HUES6 (cell line): ENCODE measurements around the gene ERC2.

Source experiments
- H3K27ac ChIP-seq: 2 replicates; pipeline ENCODE4 v1.7.0; 2013; ENCODE audit warnings: low read depth, mild to moderate bottlenecking, low read length, inconsistent platforms
- H3K27me3 ChIP-seq: 2 replicates; pipeline ENCODE4 v1.6.1; 2013; ENCODE audit warnings: low read length; ENCODE audit not compliant: control insufficient read depth, insufficient read depth
- H3K36me3 ChIP-seq: 2 replicates; pipeline ENCODE4 v1.6.1; 2013; ENCODE audit warnings: low read length; ENCODE audit not compliant: control insufficient read depth, insufficient read depth
- H3K4me1 ChIP-seq: 2 replicates; pipeline ENCODE4 v1.6.1; 2013; ENCODE audit warnings: low read length; ENCODE audit not compliant: control insufficient read depth, insufficient read depth
- H3K4me3 ChIP-seq: 2 replicates; pipeline ENCODE4 v1.5.1; 2013; ENCODE audit warnings: low read depth, low read length
- H3K9ac ChIP-seq: one replicate; pipeline ENCODE4 v1.6.1; 2013; ENCODE audit warnings: mild to moderate bottlenecking, low read length
- H3K9me3 ChIP-seq: 2 replicates; pipeline ENCODE4 v1.6.1; 2013; ENCODE audit warnings: low read depth, low read length; ENCODE audit not compliant: control insufficient read depth, insufficient read depth

The ERC2 gene

DNA sequence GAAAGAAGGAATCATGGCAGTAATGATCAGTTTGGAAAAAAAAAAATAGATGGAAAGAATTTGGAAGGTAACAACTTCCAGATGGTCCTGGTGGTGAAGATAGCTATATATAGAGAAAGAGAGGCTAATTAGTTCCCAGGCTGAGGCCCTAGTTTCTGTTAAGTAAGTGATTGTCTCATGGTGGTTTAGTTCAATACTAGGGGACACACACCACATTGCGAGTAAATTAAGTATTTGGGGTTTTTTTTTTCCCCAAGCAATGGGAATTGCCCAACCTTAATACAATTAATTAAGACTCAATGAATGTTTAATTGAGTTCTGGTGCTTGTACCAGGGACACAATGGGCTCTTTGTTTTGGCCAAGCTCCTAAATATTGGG lies 837.4 kb downstream of the ERC2 start:
- Histone ChIP-seq H3K9ac (no peak overlapping the region), H3K36me3 (no peaks in the 10 kb centered on the region), H3K27ac (no peak overlapping the region), H3K4me1 (0 out of 2 replicates have a peak, but pooled peaks cover 3% of the 10 kb centered on the region), H3K27me3 (no peaks in the 10 kb centered on the region), H3K4me3 (no peak overlapping the region), H3K9me3 (no peaks in the 10 kb centered on the region)

GRCh38 chr3:55630280-55630920 lies 837.9 kb downstream of the ERC2 start:
- Histone ChIP-seq H3K27me3 (no peaks in the 10 kb centered on the region), H3K9me3 (no peaks in the 10 kb centered on the region), H3K27ac (no peak overlapping the region), H3K4me1 (0 out of 2 replicates have a peak, but pooled peaks cover 3% of the 10 kb centered on the region), H3K9ac (no peak overlapping the region), H3K4me3 (no peak overlapping the region), H3K36me3 (no peaks in the 10 kb centered on the region)

- Histone ChIP-seq H3K27ac (no peak overlapping the region), H3K27me3 (no peaks in the 10 kb centered on the region), H3K4me1 (0 out of 2 replicates have a peak, but pooled peaks cover 3% of the 10 kb centered on the region), H3K9me3 (no peaks in the 10 kb centered on the region), H3K4me3 (no peak overlapping the region), H3K36me3 (no peaks in the 10 kb centered on the region), H3K9ac (no peak overlapping the region)
Measured at GRCh38 chr3:55629432-55629831, 838.8 kb downstream of the ERC2 start.

DNA sequence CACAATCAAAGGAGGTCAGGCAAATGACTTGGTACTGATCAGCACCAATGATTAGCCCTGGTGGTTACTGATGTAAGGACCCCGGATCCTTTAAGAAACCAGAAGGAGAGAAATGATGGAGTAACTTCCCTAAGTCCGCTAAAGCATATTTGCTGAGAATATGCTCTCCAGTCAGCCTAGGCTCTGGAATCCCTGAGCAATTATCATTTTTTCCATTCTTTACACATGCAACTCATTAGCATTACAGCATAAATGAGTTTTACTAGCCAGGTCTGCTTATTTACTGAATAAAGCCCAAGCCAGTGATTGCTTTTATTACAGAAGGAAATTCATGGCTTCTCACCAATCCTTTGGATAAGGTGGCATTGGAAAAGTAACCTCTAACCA lies 842.0 kb downstream of the ERC2 start:
- no peak overlapping the region for H3K4me3 ChIP-seq
- no peaks in the 10 kb centered on the region for H3K9me3 ChIP-seq
- H3K27me3 ChIP-seq: no peaks in the 10 kb centered on the region
- no peak overlapping the region for H3K9ac ChIP-seq
- H3K27ac ChIP-seq: no peak overlapping the region
- H3K36me3 ChIP-seq: no peaks in the 10 kb centered on the region
- H3K4me1 ChIP-seq: peaks cover 12% of the 10 kb centered on the region; the same call in 1 of the 2 replicates

DNA sequence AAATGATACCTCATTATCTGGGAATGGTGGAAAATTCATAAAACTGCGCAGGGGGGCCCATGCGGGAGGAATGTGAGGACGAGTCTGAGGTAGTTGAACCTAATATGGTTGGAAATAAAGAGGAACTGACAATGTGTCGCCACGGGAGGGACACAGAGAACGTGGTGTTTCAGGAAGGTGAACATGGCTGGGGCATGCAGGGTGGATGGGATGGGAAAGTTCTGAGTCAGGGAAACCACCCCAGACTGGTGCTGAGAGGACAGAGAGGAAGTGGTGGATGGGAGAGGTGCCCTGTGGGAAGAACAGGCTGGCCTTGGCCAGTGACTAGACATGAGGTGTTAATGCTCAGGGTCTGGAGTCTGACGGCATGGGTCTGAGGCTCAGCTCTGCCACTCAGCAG lies 844.0 kb downstream of the ERC2 start:
- no peak overlapping the region for H3K9ac ChIP-seq
- H3K4me1 ChIP-seq: peaks cover 32% of the 10 kb centered on the region
- no peaks in the 10 kb centered on the region for H3K27me3 ChIP-seq
- H3K36me3 ChIP-seq: no peaks in the 10 kb centered on the region
- no peaks in the 10 kb centered on the region for H3K9me3 ChIP-seq
- H3K4me3 ChIP-seq: no peak overlapping the region
- H3K27ac ChIP-seq: no peak overlapping the region

DNA sequence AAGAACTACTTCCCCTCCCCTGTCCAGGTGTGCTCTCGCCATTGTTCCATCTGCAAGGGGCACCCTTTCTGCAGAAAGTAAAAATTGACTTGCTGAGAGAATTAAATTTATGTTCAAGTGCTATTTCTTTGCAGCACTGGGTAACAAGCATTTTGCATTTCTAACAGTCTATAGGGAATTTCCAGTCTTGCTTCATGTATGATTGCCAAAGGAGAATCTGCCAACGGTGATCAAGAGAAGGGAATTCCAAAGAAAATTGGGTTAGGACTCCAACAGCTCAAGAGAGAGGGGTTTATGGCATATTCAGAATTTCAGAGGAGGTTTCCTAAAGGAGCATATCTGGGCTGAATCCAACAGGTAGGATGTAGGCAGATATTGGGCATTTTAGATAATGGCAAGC lies 844.5 kb downstream of the ERC2 start:
- Histone ChIP-seq H3K27ac (no peak overlapping the region), H3K9ac (no peak overlapping the region), H3K36me3 (no peaks in the 10 kb centered on the region), H3K9me3 (no peaks in the 10 kb centered on the region), H3K27me3 (no peaks in the 10 kb centered on the region), H3K4me1 (peaks cover 36% of the 10 kb centered on the region), H3K4me3 (no peak overlapping the region)

GRCh38 chr3:55622733-55623132 lies 845.5 kb downstream of the ERC2 start:
- H3K36me3 ChIP-seq: no peaks in the 10 kb centered on the region
- H3K9ac ChIP-seq: no peak overlapping the region
- peaks cover 42% of the 10 kb centered on the region for H3K4me1 ChIP-seq
- no peak overlapping the region for H3K27ac ChIP-seq
- H3K4me3 ChIP-seq: no peak overlapping the region
- no peaks in the 10 kb centered on the region for H3K27me3 ChIP-seq
- no peaks in the 10 kb centered on the region for H3K9me3 ChIP-seq

DNA sequence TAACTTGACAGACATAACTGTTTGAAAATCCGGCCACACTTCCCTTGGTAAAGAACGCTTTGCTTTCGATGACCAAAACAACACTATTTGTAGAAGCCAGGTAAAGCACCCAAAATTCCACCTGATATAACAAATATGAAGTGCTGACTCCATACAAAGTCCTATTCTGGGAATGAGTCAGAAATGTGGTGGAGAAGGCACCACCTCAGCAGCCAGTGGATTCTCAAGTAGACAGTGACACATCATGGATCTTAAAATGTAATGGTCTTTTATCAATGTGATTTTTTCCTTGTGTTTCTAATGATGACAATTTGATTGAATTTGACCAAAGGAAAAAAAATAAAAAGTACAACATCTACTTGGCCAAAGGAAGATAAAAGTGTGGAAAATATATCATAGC lies 846.2 kb downstream of the ERC2 start:
- Histone ChIP-seq H3K9me3 (no peaks in the 10 kb centered on the region), H3K27me3 (no peaks in the 10 kb centered on the region), H3K4me3 (no peak overlapping the region), H3K36me3 (no peaks in the 10 kb centered on the region), H3K4me1 (peaks cover 48% of the 10 kb centered on the region), H3K27ac (no peak overlapping the region), H3K9ac (no peak overlapping the region)

DNA sequence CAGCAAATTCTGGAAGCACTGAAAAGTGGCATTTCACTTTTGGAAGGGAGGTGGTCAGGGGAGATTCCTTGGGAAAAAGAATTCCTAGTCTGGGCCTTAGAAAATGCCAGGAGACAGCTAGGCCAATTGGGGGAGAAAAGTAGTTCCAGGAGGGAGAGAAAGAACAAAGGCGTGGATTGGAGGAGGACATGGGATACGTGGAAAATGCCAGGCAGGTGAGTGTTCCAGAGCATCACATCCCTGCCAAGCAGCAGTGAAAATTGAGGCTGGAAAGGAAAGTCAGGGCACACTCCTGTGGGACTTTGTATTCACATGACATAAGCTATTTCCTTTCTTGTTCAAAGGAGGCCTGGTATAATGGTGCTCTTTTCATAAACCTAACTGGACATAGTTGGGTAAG lies 846.6 kb downstream of the ERC2 start:
- Histone ChIP-seq H3K4me1 (peaks cover 53% of the 10 kb centered on the region), H3K27ac (peak overlapping the region; percentile 72; the same call in 1 of the 2 replicates), H3K27me3 (no peaks in the 10 kb centered on the region)

DNA sequence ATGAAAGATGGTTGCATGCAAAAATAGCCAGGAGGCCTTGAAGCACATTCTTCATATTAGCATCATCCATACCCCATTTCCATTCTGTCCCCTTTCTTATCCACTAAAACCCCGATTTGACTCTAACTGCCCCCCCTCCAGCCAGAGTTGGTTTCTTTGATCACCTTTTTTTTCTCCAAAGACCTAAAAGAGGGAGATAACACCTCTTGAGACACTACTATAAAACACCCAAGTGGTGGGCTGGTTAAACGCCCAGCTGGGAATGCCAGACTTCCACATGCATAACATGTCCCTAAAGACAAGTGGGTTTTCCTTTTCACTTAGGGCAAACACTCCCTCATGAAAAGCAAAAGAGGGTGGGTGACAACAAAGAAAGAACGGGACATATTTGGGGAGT lies 847.2 kb downstream of the ERC2 start:
- Histone ChIP-seq H3K36me3 (no peaks in the 10 kb centered on the region), H3K9ac (peak overlapping the region; percentile 62), H3K4me3 (no peak overlapping the region), H3K4me1 (peaks cover 58% of the 10 kb centered on the region), H3K27me3 (no peaks in the 10 kb centered on the region), H3K9me3 (no peaks in the 10 kb centered on the region), H3K27ac (peak overlapping the region; percentile 72; the same call in 1 of the 2 replicates)

More for the DNA sequence above, 846.6 kb downstream of the ERC2 start:
- H3K4me3 ChIP-seq: no peak overlapping the region
- peak overlapping the region; percentile 7 for H3K9ac ChIP-seq
- no peaks in the 10 kb centered on the region for H3K9me3 ChIP-seq
- no peaks in the 10 kb centered on the region for H3K36me3 ChIP-seq

- no peaks in the 10 kb centered on the region for H3K9me3 ChIP-seq
- H3K4me1 ChIP-seq: peaks cover 64% of the 10 kb centered on the region
- H3K9ac ChIP-seq: peak overlapping the region; percentile 62
- H3K4me3 ChIP-seq: no peak overlapping the region
- no peaks in the 10 kb centered on the region for H3K27me3 ChIP-seq
- peak overlapping the region; percentile 72; the same call in 1 of the 2 replicates for H3K27ac ChIP-seq
- no peaks in the 10 kb centered on the region for H3K36me3 ChIP-seq
Measured at GRCh38 chr3:55620351-55621025, 847.8 kb downstream of the ERC2 start.
